Stimulated activated memory B cell treated with anti-CD40 and anti-IgM and Interleukin-4, amounts not matched to agents 10 μg/mL and 1 μg/mL and 100 μg/mL, for 72 hours (primary cell): ENCODE data around the gene NETO1.

Source experiments
- ATAC-seq: fragments of 150-1000 bp; cut with Tn5 transposase; 2 replicates; pipeline ENCODE4 v1.10.0; 2021
- H3K27ac Mint-ChIP-seq: one replicate; pipeline ENCODE4 v1.8.0; 2022; ENCODE audit warnings: mild to moderate bottlenecking, mixed read lengths
- H3K27me3 Mint-ChIP-seq: one replicate; pipeline ENCODE4 v1.8.0; 2022; ENCODE audit warnings: mixed read lengths
- H3K36me3 Mint-ChIP-seq: one replicate; pipeline ENCODE4 v1.8.0; 2022; ENCODE audit warnings: mixed read lengths
- H3K4me1 Mint-ChIP-seq: one replicate; pipeline ENCODE4 v1.8.0; 2022; ENCODE audit warnings: mixed read lengths
- H3K4me3 Mint-ChIP-seq: one replicate; pipeline ENCODE4 v1.8.0; 2022; ENCODE audit warnings: mild to moderate bottlenecking, moderate library complexity, mixed read lengths
- H3K9me3 Mint-ChIP-seq: one replicate; pipeline ENCODE4 v1.8.0; 2022; ENCODE audit warnings: mixed read lengths

The NETO1 gene

DNA sequence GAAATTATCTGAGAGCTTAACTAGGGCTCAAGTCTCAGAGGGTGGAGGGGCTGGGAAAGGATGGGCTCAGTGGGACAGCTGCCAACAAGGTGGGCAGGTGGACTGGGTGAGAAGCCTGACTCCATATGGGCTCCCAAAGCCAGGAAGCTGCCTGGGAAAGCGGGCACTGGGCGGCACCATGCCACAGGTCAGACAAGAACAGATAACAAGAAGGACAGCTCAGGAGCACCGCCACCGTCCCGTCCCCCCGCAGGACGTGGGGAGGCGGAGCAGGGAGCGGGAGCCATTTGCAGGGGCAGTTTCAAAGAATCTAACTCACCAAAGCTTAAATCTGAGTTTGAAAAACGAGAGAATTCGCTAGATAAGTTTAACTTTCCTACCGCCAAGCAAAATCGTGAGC is 45.6 kb downstream of the NETO1 start:
- peaks cover 5% of the 10 kb centered on the region for H3K36me3 Mint-ChIP-seq
- no peaks in the 10 kb centered on the region for H3K27me3 Mint-ChIP-seq
- H3K4me1 Mint-ChIP-seq, result no peaks in the 10 kb centered on the region
- H3K27ac Mint-ChIP-seq, result no peak overlapping the region
- peaks cover 3% of the 10 kb centered on the region for H3K9me3 Mint-ChIP-seq
- no peak for ATAC-seq
- H3K4me3 Mint-ChIP-seq, result no peak overlapping the region

- ATAC-seq, result no peak
- peaks cover 5% of the 10 kb centered on the region for H3K36me3 Mint-ChIP-seq
These were observed 47.2 kb downstream of the NETO1 start for GRCh38 chr18:72820571-72820970.

DNA sequence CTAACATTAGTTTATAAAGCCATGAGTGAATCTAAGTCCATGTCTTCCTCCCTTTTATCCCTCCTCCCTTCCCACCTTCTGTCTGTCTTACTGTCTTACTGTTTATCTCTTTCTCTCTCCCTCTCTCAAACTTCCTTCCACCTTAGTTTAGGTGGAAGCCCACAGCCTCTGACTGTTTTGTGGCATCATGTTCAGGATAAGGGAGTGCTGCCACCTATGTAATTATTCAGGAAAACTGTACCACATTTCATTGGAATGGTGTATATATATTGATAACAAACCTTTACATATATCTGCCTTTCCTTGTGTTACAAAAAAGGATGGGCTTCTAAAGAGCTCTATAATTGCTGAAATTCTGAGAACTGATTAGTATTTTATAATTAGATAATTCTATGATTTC is 48.7 kb downstream of the NETO1 start:
- ATAC-seq, result no peak
- H3K27me3 Mint-ChIP-seq, result no peaks in the 10 kb centered on the region
- H3K27ac Mint-ChIP-seq, result no peak overlapping the region
- peaks cover 5% of the 10 kb centered on the region for H3K36me3 Mint-ChIP-seq
- H3K4me3 Mint-ChIP-seq, result no peak overlapping the region
- peaks cover 3% of the 10 kb centered on the region for H3K9me3 Mint-ChIP-seq
- H3K4me1 Mint-ChIP-seq, result no peaks in the 10 kb centered on the region

More at GRCh38 chr18:72820571-72820970, 47.2 kb downstream of the NETO1 start:
- no peak overlapping the region for H3K27ac Mint-ChIP-seq
- no peaks in the 10 kb centered on the region for H3K4me1 Mint-ChIP-seq
- H3K9me3 Mint-ChIP-seq, result peaks cover 3% of the 10 kb centered on the region
- H3K27me3 Mint-ChIP-seq, result no peaks in the 10 kb centered on the region
- H3K4me3 Mint-ChIP-seq, result no peak overlapping the region

GRCh38 chr18:72811047-72811446 is 56.7 kb downstream of the NETO1 start:
- Mint-ChIP-seq H3K27me3 (no peaks in the 10 kb centered on the region), H3K4me1 (no peaks in the 10 kb centered on the region), H3K9me3 (peaks cover 3% of the 10 kb centered on the region), H3K27ac (no peak overlapping the region), H3K36me3 (peaks cover 6% of the 10 kb centered on the region), H3K4me3 (no peak overlapping the region)
- ATAC-seq, result peak; percentile 43

GRCh38 chr18:72808680-72809079 is 59.1 kb downstream of the NETO1 start:
- ATAC-seq, result no peak
- peaks cover 5% of the 10 kb centered on the region for H3K36me3 Mint-ChIP-seq
- H3K9me3 Mint-ChIP-seq, result peaks cover 5% of the 10 kb centered on the region
- no peak overlapping the region for H3K27ac Mint-ChIP-seq
- H3K4me1 Mint-ChIP-seq, result no peaks in the 10 kb centered on the region
- H3K4me3 Mint-ChIP-seq, result no peak overlapping the region
- H3K27me3 Mint-ChIP-seq, result no peaks in the 10 kb centered on the region

DNA sequence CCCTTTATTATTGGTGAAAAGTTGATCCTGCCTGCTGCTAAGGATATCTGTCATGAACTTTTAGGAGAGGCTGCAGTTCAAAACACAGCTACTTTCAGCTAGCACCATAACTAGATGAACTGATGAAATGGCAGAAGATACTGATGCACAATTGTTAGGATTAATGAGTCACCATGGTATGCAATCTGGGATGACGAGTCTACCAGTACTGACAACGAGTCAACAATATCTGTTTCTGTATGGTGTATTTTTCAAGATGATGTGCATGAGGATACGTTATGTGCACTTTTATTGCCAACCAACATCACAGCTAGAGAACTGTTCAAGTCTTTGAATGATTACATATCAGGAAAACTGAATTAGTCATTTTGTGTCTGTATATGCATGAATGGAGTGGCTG is 68.7 kb downstream of the NETO1 start:
- H3K9me3 Mint-ChIP-seq, result peaks cover 3% of the 10 kb centered on the region
- H3K27me3 Mint-ChIP-seq, result no peaks in the 10 kb centered on the region
- no peak overlapping the region for H3K27ac Mint-ChIP-seq
- no peak overlapping the region for H3K4me3 Mint-ChIP-seq
- H3K4me1 Mint-ChIP-seq, result no peaks in the 10 kb centered on the region
- no peak for ATAC-seq
- H3K36me3 Mint-ChIP-seq, result no peaks in the 10 kb centered on the region

DNA sequence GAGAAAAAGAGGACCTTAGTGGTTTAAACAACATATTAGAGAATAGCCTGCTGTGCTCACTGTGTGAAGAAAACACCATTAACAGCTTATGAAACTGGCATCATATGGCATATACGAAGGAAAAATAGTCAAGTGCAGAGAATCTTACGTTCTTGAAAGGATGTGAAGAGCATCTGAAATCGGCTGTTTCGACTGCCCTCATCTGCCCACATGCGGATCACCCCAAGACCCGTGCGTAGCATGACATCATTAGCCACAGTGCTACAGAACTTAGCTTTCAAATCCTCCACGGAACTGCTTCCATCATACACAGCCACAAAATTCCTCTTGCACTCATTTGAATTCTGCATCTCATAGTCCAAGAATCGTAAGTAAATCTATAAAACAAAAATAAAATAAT is 84.3 kb downstream of the NETO1 start:
- Mint-ChIP-seq H3K4me1 (no peaks in the 10 kb centered on the region), H3K27me3 (no peaks in the 10 kb centered on the region), H3K9me3 (peaks cover 2% of the 10 kb centered on the region), H3K4me3 (no peak overlapping the region), H3K27ac (no peak overlapping the region), H3K36me3 (peaks cover 11% of the 10 kb centered on the region)
- ATAC-seq, result no peak

- Mint-ChIP-seq H3K4me3 (no peak overlapping the region), H3K9me3 (no peaks in the 10 kb centered on the region), H3K27ac (no peak overlapping the region), H3K4me1 (no peaks in the 10 kb centered on the region), H3K36me3 (peaks cover 8% of the 10 kb centered on the region), H3K27me3 (no peaks in the 10 kb centered on the region)
- no peak for ATAC-seq
These were observed 92.9 kb downstream of the NETO1 start for GRCh38 chr18:72774914-72775313.

GRCh38 chr18:72772916-72773315 is 94.9 kb downstream of the NETO1 start:
- H3K9me3 Mint-ChIP-seq, result no peaks in the 10 kb centered on the region
- H3K27ac Mint-ChIP-seq, result no peak overlapping the region
- no peak overlapping the region for H3K4me3 Mint-ChIP-seq
- no peaks in the 10 kb centered on the region for H3K36me3 Mint-ChIP-seq
- H3K4me1 Mint-ChIP-seq, result no peaks in the 10 kb centered on the region
- ATAC-seq, result no peak
- no peaks in the 10 kb centered on the region for H3K27me3 Mint-ChIP-seq

DNA sequence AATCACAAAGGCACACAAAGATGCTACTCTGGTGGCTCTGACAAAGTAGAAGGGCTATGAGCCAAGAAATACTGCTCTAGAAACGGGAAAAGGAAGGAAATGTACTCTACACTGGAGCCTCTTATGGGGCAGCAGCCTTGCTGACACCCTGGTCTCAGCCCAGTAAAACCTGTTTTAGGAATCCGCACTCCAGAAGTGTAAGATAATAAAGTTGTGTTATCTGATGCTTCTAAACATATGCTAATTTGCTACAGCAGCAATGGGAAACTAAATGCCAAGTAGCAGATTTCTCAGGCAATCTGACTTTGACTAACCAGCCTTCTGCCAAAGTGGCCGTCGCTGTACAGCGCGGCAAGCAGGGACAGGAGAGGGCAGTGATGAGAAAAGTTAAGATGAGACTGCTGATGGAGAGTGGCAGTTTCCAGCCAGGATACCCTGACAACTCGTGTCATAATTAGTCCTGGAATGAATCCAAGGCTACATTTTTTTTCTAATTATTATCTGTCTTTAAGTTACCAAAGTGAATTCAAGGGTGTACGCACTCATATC is 99.0 kb downstream of the NETO1 start:
- H3K9me3 Mint-ChIP-seq, result no peaks in the 10 kb centered on the region
- no peak for ATAC-seq
- no peak overlapping the region for H3K27ac Mint-ChIP-seq
- H3K36me3 Mint-ChIP-seq, result peaks cover 9% of the 10 kb centered on the region
- H3K4me1 Mint-ChIP-seq, result no peaks in the 10 kb centered on the region
- H3K4me3 Mint-ChIP-seq, result no peak overlapping the region
- H3K27me3 Mint-ChIP-seq, result no peaks in the 10 kb centered on the region

DNA sequence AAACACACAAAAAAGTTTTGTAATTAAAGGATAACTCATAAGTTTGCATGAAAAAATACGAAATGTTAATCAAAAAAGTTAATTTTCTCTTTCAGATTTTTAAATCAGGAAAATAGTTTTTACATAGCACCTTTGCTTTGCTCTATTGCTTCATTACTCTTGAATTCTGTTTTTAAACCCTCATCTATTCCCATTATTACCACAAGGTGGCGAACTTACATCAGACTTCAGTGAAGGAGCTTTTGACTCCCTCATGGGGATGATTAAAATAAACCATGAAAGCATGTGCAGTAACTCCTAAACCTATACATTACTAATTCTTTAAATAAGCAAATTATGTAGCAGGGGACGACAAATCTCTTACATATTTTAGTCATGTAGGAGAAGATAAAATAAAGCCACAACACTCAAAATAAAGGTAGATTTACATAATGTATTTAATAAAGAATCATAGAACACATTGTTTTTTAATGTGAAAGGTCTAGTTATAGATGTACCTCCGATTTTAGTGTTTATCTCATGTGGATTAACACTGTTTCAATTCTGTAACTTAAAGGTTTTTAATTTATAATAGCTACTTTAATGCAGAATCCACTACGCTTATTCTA is 105.2 kb downstream of the NETO1 start:
- Mint-ChIP-seq H3K36me3 (peaks cover 9% of the 10 kb centered on the region), H3K27me3 (no peaks in the 10 kb centered on the region), H3K4me1 (no peaks in the 10 kb centered on the region), H3K4me3 (no peak overlapping the region), H3K27ac (no peak overlapping the region), H3K9me3 (peaks cover 4% of the 10 kb centered on the region)
- ATAC-seq, result no peak

DNA sequence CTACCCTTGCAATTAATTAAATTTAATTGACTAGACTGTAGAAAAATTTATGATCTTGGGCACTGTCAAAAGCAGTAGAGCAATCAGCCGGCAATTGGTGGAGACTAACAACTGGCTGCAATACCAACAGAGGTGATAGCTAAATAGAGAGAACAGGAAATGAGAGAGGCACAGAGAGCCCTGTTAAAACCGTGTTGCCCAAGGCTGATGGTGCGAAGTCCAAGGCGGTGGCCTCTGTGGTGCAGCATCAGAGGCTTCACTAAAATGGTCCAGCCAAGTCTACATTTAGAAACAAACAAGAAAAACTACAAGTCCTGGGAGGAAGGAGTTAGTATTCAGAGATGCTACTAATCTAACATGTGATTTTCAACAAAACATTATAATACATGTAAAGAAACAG is 115.6 kb downstream of the NETO1 start:
- Mint-ChIP-seq H3K27ac (no peak overlapping the region), H3K27me3 (no peaks in the 10 kb centered on the region), H3K36me3 (no peaks in the 10 kb centered on the region), H3K9me3 (no peaks in the 10 kb centered on the region), H3K4me1 (no peaks in the 10 kb centered on the region), H3K4me3 (no peak overlapping the region)
- no peak for ATAC-seq

DNA sequence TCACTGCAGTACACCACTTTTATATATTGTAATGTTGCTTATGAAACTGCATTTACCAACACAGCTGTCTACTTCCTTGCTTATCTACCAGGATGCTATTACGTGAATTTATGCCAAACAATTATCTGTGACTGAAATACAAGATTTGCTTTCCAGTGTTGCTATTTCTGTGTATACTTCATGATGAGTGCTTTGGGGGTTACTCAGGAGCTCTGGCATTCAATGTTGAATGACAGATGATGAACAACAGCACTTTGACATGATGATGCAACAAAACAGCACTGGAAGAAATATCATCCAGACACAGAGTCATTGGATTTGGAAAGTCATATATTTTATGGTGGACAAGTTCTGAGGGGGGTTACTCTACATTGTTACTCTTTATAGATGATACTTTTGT is 125.8 kb downstream of the NETO1 start:
- H3K36me3 Mint-ChIP-seq, result no peaks in the 10 kb centered on the region
- no peak overlapping the region for H3K4me3 Mint-ChIP-seq
- no peak for ATAC-seq
- H3K9me3 Mint-ChIP-seq, result no peaks in the 10 kb centered on the region
- H3K27ac Mint-ChIP-seq, result no peak overlapping the region
- no peaks in the 10 kb centered on the region for H3K27me3 Mint-ChIP-seq
- H3K4me1 Mint-ChIP-seq, result no peaks in the 10 kb centered on the region

DNA sequence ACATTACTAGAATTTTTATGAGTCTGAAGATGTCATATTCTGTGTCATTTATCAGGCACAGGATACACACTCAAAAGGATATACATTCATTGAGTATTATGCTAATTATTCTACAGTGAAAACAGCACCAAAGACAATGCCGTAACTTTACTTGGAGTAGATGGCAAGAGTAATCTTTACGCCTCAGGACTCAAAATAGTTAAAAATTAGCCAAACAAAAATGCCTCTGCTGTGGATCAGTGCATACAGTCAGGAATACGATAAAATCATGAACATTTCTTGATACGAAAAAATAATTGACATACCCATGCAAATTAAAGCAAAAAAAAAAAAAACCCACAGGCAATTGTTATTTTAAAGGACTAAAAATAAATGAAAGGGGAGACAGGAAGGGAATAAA is 129.7 kb downstream of the NETO1 start:
- Mint-ChIP-seq H3K36me3 (no peaks in the 10 kb centered on the region), H3K9me3 (no peaks in the 10 kb centered on the region), H3K27me3 (no peaks in the 10 kb centered on the region), H3K4me3 (no peak overlapping the region), H3K4me1 (no peaks in the 10 kb centered on the region), H3K27ac (no peak overlapping the region)
- no peak for ATAC-seq

DNA sequence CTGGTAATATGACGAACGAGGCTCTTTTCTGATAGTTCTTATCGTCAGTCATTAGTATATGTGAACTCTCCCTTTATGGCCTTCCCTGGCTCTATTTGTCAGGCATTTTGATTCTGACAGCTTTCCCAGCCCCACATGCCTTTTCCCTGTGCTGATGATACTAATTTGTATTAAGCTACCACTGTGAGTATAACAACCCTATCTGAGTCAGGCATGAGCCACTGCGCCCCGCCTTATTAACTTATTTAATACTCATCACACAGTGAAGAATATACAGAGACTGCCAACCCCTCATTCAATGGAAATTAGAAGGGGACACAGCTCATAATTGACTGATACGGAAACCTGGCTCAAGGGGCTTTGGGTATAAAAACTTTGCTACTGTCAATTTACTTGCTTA is 140.0 kb downstream of the NETO1 start:
- no peaks in the 10 kb centered on the region for H3K36me3 Mint-ChIP-seq
- H3K27me3 Mint-ChIP-seq, result no peaks in the 10 kb centered on the region
- no peaks in the 10 kb centered on the region for H3K9me3 Mint-ChIP-seq
- no peak overlapping the region for H3K27ac Mint-ChIP-seq
- no peak for ATAC-seq
- H3K4me1 Mint-ChIP-seq, result no peaks in the 10 kb centered on the region
- no peak overlapping the region for H3K4me3 Mint-ChIP-seq

DNA sequence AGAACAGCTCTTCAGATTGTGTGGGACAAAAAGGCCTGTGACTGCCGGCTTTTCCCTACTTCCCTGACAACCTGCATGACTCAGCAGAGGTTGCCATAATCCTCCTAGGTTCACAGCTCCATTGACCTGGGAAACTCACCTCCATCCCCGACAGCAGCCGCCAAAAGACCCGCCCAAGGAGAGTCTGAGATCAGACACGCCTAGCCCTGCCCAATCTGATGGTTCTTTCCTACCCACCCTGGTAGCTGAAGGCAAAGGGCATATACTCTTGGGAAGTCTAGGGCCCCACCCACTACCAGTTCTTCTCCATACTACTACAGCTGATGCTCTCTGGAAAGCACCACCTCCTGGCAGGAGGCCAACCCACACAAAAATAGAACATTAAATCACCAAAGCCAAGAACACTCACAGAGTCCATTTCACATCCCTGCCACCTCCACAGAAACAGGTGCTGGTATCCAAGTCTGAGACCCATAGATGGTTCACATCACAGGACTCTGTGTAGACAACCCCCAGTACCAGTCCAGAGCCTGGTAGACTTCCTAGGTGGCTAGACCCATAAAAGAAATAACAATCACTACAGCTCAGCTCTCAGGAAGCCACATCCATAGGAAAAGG is 140.6 kb downstream of the NETO1 start:
- Mint-ChIP-seq H3K4me3 (no peak overlapping the region), H3K27ac (no peak overlapping the region)

More for the DNA sequence above, 140.6 kb downstream of the NETO1 start:
- no peak for ATAC-seq
- Mint-ChIP-seq H3K36me3 (no peaks in the 10 kb centered on the region), H3K9me3 (peaks cover 2% of the 10 kb centered on the region), H3K4me1 (no peaks in the 10 kb centered on the region), H3K27me3 (no peaks in the 10 kb centered on the region)
